Smooth muscle cell of the brain vasculature (primary cell): ENCODE measurements around the gene M1AP.
A peak's percentile ranks its signal among the peaks of the same experiment; 100 is the strongest.

Experiments used
- DNase-seq: peaks from one replicate; pipeline ENCODE4 v3.0.0-alpha.2; 2012; ENCODE audit warnings: low read depth, low spot score

M1AP gene

GRCh38 chr2:74648009-74648443, at the start of gene M1AP:
M1AP (minus strand) TSS chr2:74648330; CDS start chr2:74640275, 8,055 bp downstream.
- no peak for DNase-seq

- DNase-seq: no peak
Measured at GRCh38 chr2:74696829-74697228, 48.7 kb upstream of the M1AP start.

GRCh38 chr2:74695663-74696062, 47.5 kb upstream of the M1AP start:
- DNase-seq: no peak

- DNase-seq: no peak
Measured at GRCh38 chr2:74694281-74694680, 46.2 kb upstream of the M1AP start.

- DNase-seq: no peak
Measured at GRCh38 chr2:74693668-74694067, 45.5 kb upstream of the M1AP start.

- DNase-seq: no peak
Measured at GRCh38 chr2:74693213-74693612, 45.1 kb upstream of the M1AP start.

GRCh38 chr2:74691929-74692328, 43.8 kb upstream of the M1AP start:
- no peak for DNase-seq

GRCh38 chr2:74690571-74690970, 42.4 kb upstream of the M1AP start:
- DNase-seq: peak; percentile 23

- no peak for DNase-seq
Measured at GRCh38 chr2:74689671-74690070, 41.5 kb upstream of the M1AP start.

- no peak for DNase-seq
Measured at GRCh38 chr2:74688881-74689280, 40.8 kb upstream of the M1AP start.

- no peak for DNase-seq
Measured at GRCh38 chr2:74685408-74685807, 37.3 kb upstream of the M1AP start.

GRCh38 chr2:74682501-74682900, 34.4 kb upstream of the M1AP start:
- no peak for DNase-seq

- no peak for DNase-seq
Measured at GRCh38 chr2:74679615-74680014, 31.5 kb upstream of the M1AP start.

- no peak for DNase-seq
Measured at GRCh38 chr2:74676331-74676730, 28.2 kb upstream of the M1AP start.

GRCh38 chr2:74675090-74675489, 27.0 kb upstream of the M1AP start:
- DNase-seq: no peak

- no peak for DNase-seq
Measured at GRCh38 chr2:74673826-74674528, 25.8 kb upstream of the M1AP start.

GRCh38 chr2:74671479-74671878, 23.3 kb upstream of the M1AP start:
- DNase-seq: no peak

GRCh38 chr2:74670263-74670662, 22.1 kb upstream of the M1AP start:
- DNase-seq: no peak

- no peak for DNase-seq
Measured at GRCh38 chr2:74668087-74668486, 20.0 kb upstream of the M1AP start.

GRCh38 chr2:74659462-74659861, 11.3 kb upstream of the M1AP start:
- DNase-seq: no peak

GRCh38 chr2:74658516-74658915, 10.4 kb upstream of the M1AP start:
- no peak for DNase-seq

- no peak for DNase-seq
Measured at GRCh38 chr2:74655579-74655978, 7.4 kb upstream of the M1AP start.

GRCh38 chr2:74653985-74654882, 6.1 kb upstream of the M1AP start, which contains the start of gene SEMA4F:
SEMA4F (plus strand) TSS chr2:74654247; CDS start chr2:74654377, 130 bp downstream.
- DNase-seq: peak; percentile 80
